Keratinocyte (primary cell): ENCODE results near the gene SORL1.

Source experiments
- CTCF ChIP-seq, 3 experiments: IDR thresholded peaks in 1 of 3; conservative IDR thresholded peaks in 1 of 3; optimal IDR thresholded peaks in 1 of 3; 2 replicates in 2 of 3; 3 replicates in 1 of 3; pipeline versions ENCODE3 to v1.5.1; 2011; ENCODE audit warnings: low read length in 3 of 3, mild to moderate bottlenecking in 3 of 3, moderate library complexity in 2 of 3, control low read depth in 1 of 3, inconsistent platforms in 1 of 3; ENCODE audit not compliant: insufficient read depth in 2 of 3; ENCODE audit errors: extremely low read depth in 1 of 3
- EZH2 ChIP-seq: IDR thresholded peaks from one replicate; pipeline ENCODE4 v1.6.1; 2012; ENCODE audit warnings: inconsistent platforms, mild to moderate bottlenecking, low read length, moderate library complexity

- TF ChIP-seq CTCF (optimal IDR thresholded peaks at IDR 0.05 in 1 of 3, IDR thresholded peaks at IDR 0.05 in 1 of 3, conservative IDR thresholded peaks at IDR 0.05 in 1 of 3; ENCODE audit: extremely low read depth in 1 of 3, insufficient read depth in 2 of 3, low read length in 3 of 3) (no peak), EZH2 (no peak)
Observed at GRCh38 chr11:121486054-121486453, 33.9 kb downstream of the SORL1 start.
